ENCODE results near the gene ARNT2. TPM values are rescaled to one million over a fixed set of nuclear protein-coding genes. Genes with fewer than 3 reads are reported as not detected.

ARNT2 gene
- polyA plus RNA-seq, 2 of the 4 experiments (the other 2 are of a cell fraction) = 8.9 to 17.0 TPM

DNA sequence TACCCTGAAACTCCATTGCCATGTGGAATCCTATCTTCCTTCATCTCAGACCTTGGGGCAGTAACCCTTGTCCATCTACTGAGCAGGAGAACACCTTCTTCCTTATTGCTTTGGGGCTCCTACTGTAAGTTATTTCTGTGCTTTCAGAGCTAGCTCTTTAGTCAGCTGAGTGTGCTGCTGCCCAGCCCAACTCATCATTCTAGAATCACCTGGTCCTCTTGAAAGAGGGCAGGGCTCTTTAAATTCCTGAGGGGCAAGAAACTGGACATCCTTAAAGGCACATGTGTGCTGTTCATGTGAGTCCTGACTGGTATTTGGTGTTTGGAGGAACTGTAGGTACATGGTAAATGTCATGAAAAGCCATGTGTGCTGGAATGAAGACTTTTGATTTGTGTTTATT, 140.9 kb downstream of the ARNT2 start:
- Histone ChIP-seq H3K4me2 (no peak overlapping the region), H3K27ac (no peak overlapping the region), H3K4me3 (no peak overlapping the region), H3K9me3 (no peaks in the 10 kb centered on the region), H3K4me1 (peaks cover 12% of the 10 kb centered on the region)
- FAIRE-seq (no peak), ATAC-seq (no peak), DNase-seq (ENCODE audit: low read depth in 1 of 2, low spot score in 1 of 2) (no peak)
- POLR2A ChIA-PET = no interaction called here
- CTCF ChIA-PET = interaction anchor here (1.1 kb wide), 2 partner anchors 22 to 89 kb away, joined by 3 to 4 read pairs; no protein-coding TSS in a partner anchor
- no peak for TF ChIP-seq TP53 (CRISPR knock-in tag; IDR thresholded peaks at IDR 0.05)
- no peak for TF ChIP-seq EHF (CRISPR knock-in tag; IDR thresholded peaks at IDR 0.05)
- TF ChIP-seq PHF8 (IDR thresholded peaks at IDR 0.05; ENCODE audit: borderline replicate concordance, low read depth) = no peak
- TF ChIP-seq HOXB5 (CRISPR knock-in tag; IDR thresholded peaks at IDR 0.05) = no peak

DNA sequence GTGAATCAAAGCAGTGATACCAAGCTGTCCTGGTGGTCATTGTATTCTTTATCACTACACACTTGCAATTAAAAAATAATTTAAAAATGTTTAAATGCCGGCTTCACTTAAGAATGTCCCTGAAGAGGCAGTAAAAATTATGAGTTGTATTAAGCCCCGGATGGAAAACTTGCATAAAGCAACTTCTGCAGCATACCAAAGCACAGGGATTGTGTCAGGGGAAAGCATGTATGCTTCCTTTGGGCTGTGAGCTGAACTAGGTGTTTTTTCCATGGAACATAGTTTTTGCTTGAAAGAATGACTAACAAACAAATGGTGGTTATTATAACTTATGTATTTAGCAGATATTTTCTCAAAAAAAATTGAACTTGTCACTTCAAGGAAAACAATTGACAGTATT, 143.1 kb downstream of the ARNT2 start:
- ATAC-seq (no peak), DNase-seq (ENCODE audit: low read depth in 1 of 2, low spot score in 1 of 2) (no peak), FAIRE-seq (no peak)
- TF ChIP-seq, protein P1, sequence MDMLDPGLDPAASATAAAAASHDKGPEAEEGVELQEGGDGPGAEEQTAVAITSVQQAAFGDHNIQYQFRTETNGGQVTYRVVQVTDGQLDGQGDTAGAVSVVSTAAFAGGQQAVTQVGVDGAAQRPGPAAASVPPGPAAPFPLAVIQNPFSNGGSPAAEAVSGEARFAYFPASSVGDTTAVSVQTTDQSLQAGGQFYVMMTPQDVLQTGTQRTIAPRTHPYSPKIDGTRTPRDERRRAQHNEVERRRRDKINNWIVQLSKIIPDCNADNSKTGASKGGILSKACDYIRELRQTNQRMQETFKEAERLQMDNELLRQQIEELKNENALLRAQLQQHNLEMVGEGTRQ (IDR thresholded peaks at IDR 0.05) = no peak
- TF ChIP-seq, protein P2, sequence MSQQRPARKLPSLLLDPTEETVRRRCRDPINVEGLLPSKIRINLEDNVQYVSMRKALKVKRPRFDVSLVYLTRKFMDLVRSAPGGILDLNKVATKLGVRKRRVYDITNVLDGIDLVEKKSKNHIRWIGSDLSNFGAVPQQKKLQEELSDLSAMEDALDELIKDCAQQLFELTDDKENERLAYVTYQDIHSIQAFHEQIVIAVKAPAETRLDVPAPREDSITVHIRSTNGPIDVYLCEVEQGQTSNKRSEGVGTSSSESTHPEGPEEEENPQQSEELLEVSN (IDR thresholded peaks at IDR 0.05; ENCODE audit: borderline replicate concordance, low read depth) = no peak
- TF ChIP-seq GATA3 (IDR thresholded peaks at IDR 0.05; ENCODE audit: borderline replicate concordance) (no peak), JUN (IDR thresholded peaks at IDR 0.05) (no peak), KDM5A (IDR thresholded peaks at IDR 0.05) (no peak), POLR2AphosphoS2 (conservative IDR thresholded peaks at IDR 0.05; ENCODE audit: low read length) (no peak), CHD2 (IDR thresholded peaks at IDR 0.05; ENCODE audit: low read length, partially characterized antibody) (no peak), FOSL2 (IDR thresholded peaks at IDR 0.05) (no peak), FOSL2 (CRISPR knock-in tag; IDR thresholded peaks at IDR 0.05) (no peak), RFX5 (IDR thresholded peaks at IDR 0.05) (no peak), RARB (CRISPR knock-in tag; IDR thresholded peaks at IDR 0.05) (no peak), TFCP2L1 (CRISPR knock-in tag; IDR thresholded peaks at IDR 0.05) (no peak), SMC3 (IDR thresholded peaks at IDR 0.05) (no peak), ZC3H11A (IDR thresholded peaks at IDR 0.05) (no peak), POLR2A (IDR thresholded peaks at IDR 0.05; ENCODE audit: low read length) (no peak)
- no peak overlapping the region for H3K4me3 ChIP-seq
- H3K9me3 ChIP-seq = no peaks in the 10 kb centered on the region
- ChIA-PET POLR2A (no interaction called here), CTCF (interaction anchor here (1.5 kb wide), 1 partner anchor 20 kb away, joined by 5 read pairs; no protein-coding TSS in a partner anchor)
- no peak overlapping the region for H3K4me2 ChIP-seq
- H3K27ac ChIP-seq = no peak overlapping the region
- 88% methylated on average over 2 of the region's 2 CpGs for WGBS (ENCODE audit: missing lambda C conversion rate)
- H3K4me1 ChIP-seq = peaks cover 21% of the 10 kb centered on the region

DNA sequence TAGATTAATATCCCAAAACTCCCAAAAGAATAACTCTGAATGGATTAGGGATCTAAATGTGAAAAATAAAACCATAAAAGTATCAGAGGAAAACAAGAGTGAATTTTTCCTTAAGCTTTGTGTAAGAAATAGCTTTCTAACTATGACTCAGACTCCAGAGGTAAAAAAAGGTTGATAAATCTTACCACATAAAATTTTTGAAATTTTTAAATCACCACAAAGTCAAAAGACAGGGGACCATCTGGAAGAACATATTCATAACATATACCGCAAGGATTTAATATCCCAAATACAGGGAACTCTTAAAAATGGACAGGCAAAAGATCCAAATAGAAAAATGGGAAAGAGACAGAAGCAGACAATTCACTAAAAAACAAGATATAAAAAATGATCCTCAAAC, 145.0 kb downstream of the ARNT2 start:
- Histone ChIP-seq H3K9me3 (no peaks in the 10 kb centered on the region), H3K4me3 (no peak overlapping the region), H3K4me1 (peaks cover 21% of the 10 kb centered on the region), H3K4me2 (no peak overlapping the region), H3K27ac (no peak overlapping the region)
- ChIA-PET POLR2A (no interaction called here), CTCF (interaction anchor here (0.9 to 2.5 kb wide), 5 partner anchors 18 to 231 kb away, joined by 3 to 13 read pairs (median 3); no protein-coding TSS in a partner anchor)
- FAIRE-seq (no peak), DNase-seq (ENCODE audit: low read depth in 1 of 2, low spot score in 1 of 2) (no peak), ATAC-seq (no peak)
- WGBS (ENCODE audit: missing lambda C conversion rate) = 87% methylated on average over 1 of the region's 1 CpG
- TF ChIP-seq MAZ (IDR thresholded peaks at IDR 0.05; ENCODE audit: borderline replicate concordance, low read depth, low read length) = no peak
- TF ChIP-seq MAFK (IDR thresholded peaks at IDR 0.05; ENCODE audit: partially characterized antibody) = no peak
- no peak for TF ChIP-seq KDM5A (IDR thresholded peaks at IDR 0.05)
- TF ChIP-seq CBX2 (IDR thresholded peaks at IDR 0.05; ENCODE audit: borderline replicate concordance, low read depth) = no peak
- no peak for TF ChIP-seq ESRRA (IDR thresholded peaks at IDR 0.05; ENCODE audit: borderline replicate concordance, low read length)
- TF ChIP-seq, protein P3, sequence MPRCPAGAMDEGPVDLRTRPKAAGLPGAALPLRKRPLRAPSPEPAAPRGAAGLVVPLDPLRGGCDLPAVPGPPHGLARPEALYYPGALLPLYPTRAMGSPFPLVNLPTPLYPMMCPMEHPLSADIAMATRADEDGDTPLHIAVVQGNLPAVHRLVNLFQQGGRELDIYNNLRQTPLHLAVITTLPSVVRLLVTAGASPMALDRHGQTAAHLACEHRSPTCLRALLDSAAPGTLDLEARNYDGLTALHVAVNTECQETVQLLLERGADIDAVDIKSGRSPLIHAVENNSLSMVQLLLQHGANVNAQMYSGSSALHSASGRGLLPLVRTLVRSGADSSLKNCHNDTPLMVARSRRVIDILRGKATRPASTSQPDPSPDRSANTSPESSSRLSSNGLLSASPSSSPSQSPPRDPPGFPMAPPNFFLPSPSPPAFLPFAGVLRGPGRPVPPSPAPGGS (IDR thresholded peaks at IDR 0.05) = no peak
- no peak for TF ChIP-seq ZSCAN20 (CRISPR knock-in tag; IDR thresholded peaks at IDR 0.05)
- TF ChIP-seq PHF8 (IDR thresholded peaks at IDR 0.05; ENCODE audit: borderline replicate concordance, low read depth) = no peak
- TF ChIP-seq NFE2L2 (conservative IDR thresholded peaks at IDR 0.05; ENCODE audit: low read length) = no peak
- TF ChIP-seq CHD2 (IDR thresholded peaks at IDR 0.05; ENCODE audit: low read length, partially characterized antibody) = no peak
- no peak for TF ChIP-seq ZC3H11A (IDR thresholded peaks at IDR 0.05)
- TF ChIP-seq BHLHE40 (IDR thresholded peaks at IDR 0.05; ENCODE audit: low read depth, low read length) = no peak

Data from A549 (cell line).